Measurements from ENCODE around the gene MDN1.

DNA sequence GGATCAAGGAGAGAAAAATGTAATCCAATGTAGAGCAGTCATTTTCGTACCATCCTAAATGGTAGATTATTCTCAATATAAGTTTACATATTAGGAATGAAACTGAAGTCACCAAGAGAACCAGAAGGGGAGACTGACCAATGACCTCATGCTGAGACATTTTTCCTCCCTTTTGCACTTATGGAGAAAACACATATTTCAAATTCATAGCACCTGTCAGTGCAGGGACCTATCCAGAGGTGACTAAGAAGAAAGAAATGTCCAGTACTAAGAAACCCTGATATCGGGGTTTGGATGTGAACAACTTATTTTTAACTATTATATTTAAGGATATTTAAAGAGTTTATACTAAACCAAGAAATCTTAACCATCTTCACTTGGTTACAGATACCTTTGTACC lies 164.5 kb downstream of the MDN1 start:
- TF ChIP-seq EZH2 (IDR thresholded peaks at IDR 0.05) (no peak), POLR2AphosphoS5 (IDR thresholded peaks at IDR 0.05; ENCODE audit: low read depth, low read length) (no peak), RAD21 (IDR thresholded peaks at IDR 0.05; ENCODE audit: low read depth) (no peak), FOSL1 (IDR thresholded peaks at IDR 0.05; ENCODE audit: low read depth) (no peak), EGR1 (IDR thresholded peaks at IDR 0.05; ENCODE audit: low read depth) (no peak), SRF (IDR thresholded peaks at IDR 0.05; ENCODE audit: low read depth) (no peak), SIN3A (IDR thresholded peaks at IDR 0.05; ENCODE audit: low read depth) (no peak), POLR2A (IDR thresholded peaks at IDR 0.05; ENCODE audit: borderline replicate concordance, extremely low read depth, insufficient read depth, insufficient read length) (no peak), CEBPB (IDR thresholded peaks at IDR 0.05; ENCODE audit: low read depth) (no peak)
- TF ChIP-seq, protein P1, sequence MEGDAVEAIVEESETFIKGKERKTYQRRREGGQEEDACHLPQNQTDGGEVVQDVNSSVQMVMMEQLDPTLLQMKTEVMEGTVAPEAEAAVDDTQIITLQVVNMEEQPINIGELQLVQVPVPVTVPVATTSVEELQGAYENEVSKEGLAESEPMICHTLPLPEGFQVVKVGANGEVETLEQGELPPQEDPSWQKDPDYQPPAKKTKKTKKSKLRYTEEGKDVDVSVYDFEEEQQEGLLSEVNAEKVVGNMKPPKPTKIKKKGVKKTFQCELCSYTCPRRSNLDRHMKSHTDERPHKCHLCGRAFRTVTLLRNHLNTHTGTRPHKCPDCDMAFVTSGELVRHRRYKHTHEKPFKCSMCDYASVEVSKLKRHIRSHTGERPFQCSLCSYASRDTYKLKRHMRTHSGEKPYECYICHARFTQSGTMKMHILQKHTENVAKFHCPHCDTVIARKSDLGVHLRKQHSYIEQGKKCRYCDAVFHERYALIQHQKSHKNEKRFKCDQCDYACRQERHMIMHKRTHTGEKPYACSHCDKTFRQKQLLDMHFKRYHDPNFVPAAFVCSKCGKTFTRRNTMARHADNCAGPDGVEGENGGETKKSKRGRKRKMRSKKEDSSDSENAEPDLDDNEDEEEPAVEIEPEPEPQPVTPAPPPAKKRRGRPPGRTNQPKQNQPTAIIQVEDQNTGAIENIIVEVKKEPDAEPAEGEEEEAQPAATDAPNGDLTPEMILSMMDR (IDR thresholded peaks at IDR 0.05 in 2 of 3, conservative IDR thresholded peaks at IDR 0.05 in 1 of 3; ENCODE audit: borderline replicate concordance in 1 of 3, insufficient read depth in 1 of 3, low read depth in 2 of 3, low read length in 2 of 3), result no peak
- TF ChIP-seq, protein P2, sequence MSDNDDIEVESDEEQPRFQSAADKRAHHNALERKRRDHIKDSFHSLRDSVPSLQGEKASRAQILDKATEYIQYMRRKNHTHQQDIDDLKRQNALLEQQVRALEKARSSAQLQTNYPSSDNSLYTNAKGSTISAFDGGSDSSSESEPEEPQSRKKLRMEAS (IDR thresholded peaks at IDR 0.05), result no peak
